B cell (primary cell): ENCODE data around the gene NDUFS6.

ENCODE experiments used
- CTCF ChIP-seq: fragments of 200-600 bp; IDR thresholded peaks from one replicate; pipeline ENCODE4 v1.8.0; 2022; ENCODE audit warnings: antibody characterized with exemption, mild to moderate bottlenecking
- EZH2 ChIP-seq: IDR thresholded peaks from 2 replicates; pipeline ENCODE4 v1.6.1; 2012; ENCODE audit warnings: borderline replicate concordance, low read depth, mild to moderate bottlenecking, moderate library complexity, low read length; ENCODE audit not compliant: insufficient read depth, poor library complexity, severe bottlenecking

GRCh38 chr5:1765141-1765879 lies 35.9 kb upstream of the NDUFS6 start:
- TF ChIP-seq CTCF = no peak
- no peak for TF ChIP-seq EZH2
